HEK293 (cell line): ENCODE measurements around the gene TMEM218.

ENCODE experiments used
- CTCF ChIA-PET: fragments of 350-600 bp; formaldehyde crosslinking; extraction: SDS; loops from one replicate; lab custom pipeline; 2021; ENCODE audit warnings: antibody characterized with exemption; lab: Yijun Ruan, JAX
- POLR2A ChIA-PET: fragments of 300-600 bp; formaldehyde crosslinking; extraction: SDS; loops from one replicate; lab custom pipeline; 2020; ENCODE audit warnings: antibody characterized with exemption, inconsistent platforms; lab: Yijun Ruan, JAX
- H3K27ac ChIP-seq: fragments of 200-500 bp; sonication (Bioruptor generic); 2 replicates; pipeline ENCODE4 v1.5.1; 2014; ENCODE audit warnings: low read depth, low read length, control low read depth, inconsistent platforms; ENCODE audit errors: extremely low read depth
- H3K36me3 ChIP-seq, 2 experiments: fragments of 200-500 bp in 1 of 2; sonication (Bioruptor generic) in 1 of 2; 1 replicate in 1 of 2; 2 replicates in 1 of 2; pipeline ENCODE4 v1.5.1; 2014 to 2017; ENCODE audit warnings: inconsistent platforms in 2 of 2, low read length in 2 of 2; ENCODE audit not compliant: control insufficient read depth in 2 of 2, insufficient read depth in 1 of 2
- H3K4me1 ChIP-seq: fragments of 200-500 bp; sonication (Bioruptor generic); 2 replicates; pipeline ENCODE4 v1.5.1; 2014; ENCODE audit warnings: mild to moderate bottlenecking, low read length, inconsistent platforms; ENCODE audit not compliant: control insufficient read depth, insufficient read depth
- H3K4me3 ChIP-seq: 2 replicates; pipeline ENCODE4 v1.5.1; 2011; ENCODE audit warnings: low read depth, mild to moderate bottlenecking, control low read depth, low read length, moderate library complexity
- H3K9me3 ChIP-seq: fragments of 200-500 bp; sonication (Bioruptor generic); 2 replicates; pipeline ENCODE4 v1.5.1; 2014; ENCODE audit warnings: low read depth, low read length, inconsistent platforms; ENCODE audit not compliant: control insufficient read depth, insufficient read depth
- GLI4 ChIP-seq: fragments of 450-650 bp; formaldehyde crosslinking; IDR thresholded peaks from 2 replicates; pipeline ENCODE4 v1.5.1; 2016; ENCODE audit warnings: missing biosample characterization, missing genetic modification characterization
- KLF9 ChIP-seq: fragments of 450-650 bp; formaldehyde crosslinking; IDR thresholded peaks from 2 replicates; pipeline ENCODE4 v1.5.1; 2016; ENCODE audit warnings: missing biosample characterization, missing genetic modification characterization, low read depth
- ZNF266 ChIP-seq: fragments of 450-650 bp; formaldehyde crosslinking; IDR thresholded peaks from 2 replicates; pipeline ENCODE4 v1.5.1; 2016; ENCODE audit warnings: missing biosample characterization, missing genetic modification characterization, low read depth
- ZNF324 ChIP-seq: fragments of 450-650 bp; formaldehyde crosslinking; IDR thresholded peaks from 2 replicates; pipeline ENCODE4 v1.5.1; 2016; ENCODE audit warnings: missing biosample characterization, missing genetic modification characterization
- ZNF423 ChIP-seq: fragments of 450-650 bp; formaldehyde crosslinking; IDR thresholded peaks from 2 replicates; pipeline ENCODE4 v1.5.1; 2016; ENCODE audit warnings: missing biosample characterization, missing genetic modification characterization
- ZNF600 ChIP-seq: fragments of 450-650 bp; formaldehyde crosslinking; IDR thresholded peaks from 2 replicates; pipeline ENCODE4 v1.5.1; 2016; ENCODE audit warnings: missing biosample characterization, missing genetic modification characterization
- ZNF626 ChIP-seq: fragments of 450-650 bp; sonication (Bioruptor Pico); formaldehyde crosslinking; IDR thresholded peaks from 2 replicates; pipeline ENCODE4 v1.5.1; 2018; ENCODE audit warnings: missing biosample characterization, missing genetic modification characterization, inconsistent platforms
- ZNF660 ChIP-seq: fragments of 450-650 bp; IDR thresholded peaks from 2 replicates; pipeline ENCODE4 v1.5.1; 2018; ENCODE audit warnings: missing biosample characterization, mild to moderate bottlenecking, missing genetic modification characterization
- ZNF664 ChIP-seq: fragments of 450-650 bp; formaldehyde crosslinking; IDR thresholded peaks from 2 replicates; pipeline ENCODE4 v1.5.1; 2016; ENCODE audit warnings: missing biosample characterization, missing genetic modification characterization
- TF ChIP-seq, protein P1 (sequence below): fragments of 450-650 bp; formaldehyde crosslinking; conservative IDR thresholded peaks from 2 replicates; pipeline ENCODE4 v1.5.1; 2016; ENCODE audit warnings: low read depth, missing biosample characterization, missing genetic modification characterization
- TF ChIP-seq, protein P2 (sequence below): fragments of 450-650 bp; formaldehyde crosslinking; IDR thresholded peaks from 2 replicates; pipeline ENCODE4 v1.5.1; 2016; ENCODE audit warnings: missing biosample characterization, missing genetic modification characterization
- TF ChIP-seq, protein P3 (sequence below): fragments of 450-650 bp; formaldehyde crosslinking; IDR thresholded peaks from 2 replicates; pipeline ENCODE4 v1.5.1; 2016; ENCODE audit warnings: missing biosample characterization, missing genetic modification characterization, borderline replicate concordance
- TF ChIP-seq, protein P4 (sequence below): fragments of 450-650 bp; formaldehyde crosslinking; optimal IDR thresholded peaks from 2 replicates; pipeline ENCODE3; 2016; ENCODE audit warnings: missing biosample characterization, mild to moderate bottlenecking, missing genetic modification characterization

Gene TMEM218

GRCh38 chr11:125088123-125088522, 23.3 kb downstream of the TMEM218 start:
- Histone ChIP-seq H3K36me3 (peaks cover 0 to 13% of the 10 kb centered on the region in 2 experiments; a peak in 1 of 3 replicates), H3K9me3 (no peaks in the 10 kb centered on the region), H3K27ac (no peak overlapping the region), H3K4me3 (no peak overlapping the region), H3K4me1 (no peaks in the 10 kb centered on the region)
- CTCF ChIA-PET: interaction anchor here (1.2 to 6.5 kb wide), 2 partner anchors 259 to 341 kb away, joined by 6 to 81 read pairs; no protein-coding TSS in a partner anchor
- TF ChIP-seq ZNF423 (tag by site-specific recombination) (no peak), ZNF660 (tag by site-specific recombination) (no peak), GLI4 (tag by site-specific recombination) (no peak), ZNF600 (no peak), ZNF266 (tag by site-specific recombination) (no peak), ZNF626 (tag by site-specific recombination) (no peak), ZNF664 (tag by site-specific recombination) (no peak), ZNF324 (tag by site-specific recombination) (no peak), KLF9 (tag by site-specific recombination) (no peak)
- TF ChIP-seq, protein P1, sequence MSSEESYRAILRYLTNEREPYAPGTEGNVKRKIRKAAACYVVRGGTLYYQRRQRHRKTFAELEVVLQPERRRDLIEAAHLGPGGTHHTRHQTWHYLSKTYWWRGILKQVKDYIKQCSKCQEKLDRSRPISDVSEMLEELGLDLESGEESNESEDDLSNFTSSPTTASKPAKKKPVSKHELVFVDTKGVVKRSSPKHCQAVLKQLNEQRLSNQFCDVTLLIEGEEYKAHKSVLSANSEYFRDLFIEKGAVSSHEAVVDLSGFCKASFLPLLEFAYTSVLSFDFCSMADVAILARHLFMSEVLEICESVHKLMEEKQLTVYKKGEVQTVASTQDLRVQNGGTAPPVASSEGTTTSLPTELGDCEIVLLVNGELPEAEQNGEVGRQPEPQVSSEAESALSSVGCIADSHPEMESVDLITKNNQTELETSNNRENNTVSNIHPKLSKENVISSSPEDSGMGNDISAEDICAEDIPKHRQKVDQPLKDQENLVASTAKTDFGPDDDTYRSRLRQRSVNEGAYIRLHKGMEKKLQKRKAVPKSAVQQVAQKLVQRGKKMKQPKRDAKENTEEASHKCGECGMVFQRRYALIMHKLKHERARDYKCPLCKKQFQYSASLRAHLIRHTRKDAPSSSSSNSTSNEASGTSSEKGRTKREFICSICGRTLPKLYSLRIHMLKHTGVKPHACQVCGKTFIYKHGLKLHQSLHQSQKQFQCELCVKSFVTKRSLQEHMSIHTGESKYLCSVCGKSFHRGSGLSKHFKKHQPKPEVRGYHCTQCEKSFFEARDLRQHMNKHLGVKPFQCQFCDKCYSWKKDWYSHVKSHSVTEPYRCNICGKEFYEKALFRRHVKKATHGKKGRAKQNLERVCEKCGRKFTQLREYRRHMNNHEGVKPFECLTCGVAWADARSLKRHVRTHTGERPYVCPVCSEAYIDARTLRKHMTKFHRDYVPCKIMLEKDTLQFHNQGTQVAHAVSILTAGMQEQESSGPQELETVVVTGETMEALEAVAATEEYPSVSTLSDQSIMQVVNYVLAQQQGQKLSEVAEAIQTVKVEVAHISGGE (tag by site-specific recombination): no peak
- TF ChIP-seq, protein P2, sequence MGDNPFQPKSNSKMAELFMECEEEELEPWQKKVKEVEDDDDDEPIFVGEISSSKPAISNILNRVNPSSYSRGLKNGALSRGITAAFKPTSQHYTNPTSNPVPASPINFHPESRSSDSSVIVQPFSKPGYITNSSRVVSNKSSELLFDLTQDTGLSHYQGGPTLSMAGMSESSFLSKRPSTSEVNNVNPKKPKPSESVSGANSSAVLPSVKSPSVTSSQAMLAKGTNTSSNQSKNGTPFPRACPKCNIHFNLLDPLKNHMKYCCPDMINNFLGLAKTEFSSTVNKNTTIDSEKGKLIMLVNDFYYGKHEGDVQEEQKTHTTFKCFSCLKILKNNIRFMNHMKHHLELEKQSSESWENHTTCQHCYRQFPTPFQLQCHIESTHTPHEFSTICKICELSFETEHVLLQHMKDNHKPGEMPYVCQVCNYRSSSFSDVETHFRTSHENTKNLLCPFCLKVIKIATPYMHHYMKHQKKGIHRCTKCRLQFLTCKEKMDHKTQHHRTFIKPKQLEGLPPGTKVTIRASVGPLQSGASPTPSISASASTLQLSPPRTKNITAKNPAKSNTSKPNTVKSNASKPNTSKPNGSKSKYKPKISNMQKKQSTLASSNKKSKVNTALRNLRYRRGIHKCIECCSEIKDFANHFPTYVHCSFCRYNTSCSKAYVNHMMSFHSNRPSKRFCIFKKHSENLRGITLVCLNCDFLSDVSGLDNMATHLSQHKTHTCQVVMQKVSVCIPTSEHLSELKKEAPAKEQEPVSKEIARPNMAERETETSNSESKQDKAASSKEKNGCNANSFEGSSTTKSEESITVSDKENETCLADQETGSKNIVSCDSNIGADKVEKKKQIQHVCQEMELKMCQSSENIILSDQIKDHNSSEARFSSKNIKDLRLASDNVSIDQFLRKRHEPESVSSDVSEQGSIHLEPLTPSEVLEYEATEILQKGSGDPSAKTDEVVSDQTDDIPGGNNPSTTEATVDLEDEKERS: no peak
- TF ChIP-seq, protein P3, sequence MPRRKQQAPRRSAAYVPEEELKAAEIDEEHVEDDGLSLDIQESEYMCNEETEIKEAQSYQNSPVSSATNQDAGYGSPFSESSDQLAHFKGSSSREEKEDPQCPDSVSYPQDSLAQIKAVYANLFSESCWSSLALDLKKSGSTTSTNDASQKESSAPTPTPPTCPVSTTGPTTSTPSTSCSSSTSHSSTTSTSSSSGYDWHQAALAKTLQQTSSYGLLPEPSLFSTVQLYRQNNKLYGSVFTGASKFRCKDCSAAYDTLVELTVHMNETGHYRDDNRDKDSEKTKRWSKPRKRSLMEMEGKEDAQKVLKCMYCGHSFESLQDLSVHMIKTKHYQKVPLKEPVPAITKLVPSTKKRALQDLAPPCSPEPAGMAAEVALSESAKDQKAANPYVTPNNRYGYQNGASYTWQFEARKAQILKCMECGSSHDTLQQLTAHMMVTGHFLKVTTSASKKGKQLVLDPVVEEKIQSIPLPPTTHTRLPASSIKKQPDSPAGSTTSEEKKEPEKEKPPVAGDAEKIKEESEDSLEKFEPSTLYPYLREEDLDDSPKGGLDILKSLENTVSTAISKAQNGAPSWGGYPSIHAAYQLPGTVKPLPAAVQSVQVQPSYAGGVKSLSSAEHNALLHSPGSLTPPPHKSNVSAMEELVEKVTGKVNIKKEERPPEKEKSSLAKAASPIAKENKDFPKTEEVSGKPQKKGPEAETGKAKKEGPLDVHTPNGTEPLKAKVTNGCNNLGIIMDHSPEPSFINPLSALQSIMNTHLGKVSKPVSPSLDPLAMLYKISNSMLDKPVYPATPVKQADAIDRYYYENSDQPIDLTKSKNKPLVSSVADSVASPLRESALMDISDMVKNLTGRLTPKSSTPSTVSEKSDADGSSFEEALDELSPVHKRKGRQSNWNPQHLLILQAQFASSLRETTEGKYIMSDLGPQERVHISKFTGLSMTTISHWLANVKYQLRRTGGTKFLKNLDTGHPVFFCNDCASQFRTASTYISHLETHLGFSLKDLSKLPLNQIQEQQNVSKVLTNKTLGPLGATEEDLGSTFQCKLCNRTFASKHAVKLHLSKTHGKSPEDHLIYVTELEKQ: no peak
- POLR2A ChIA-PET: no interaction called here

DNA sequence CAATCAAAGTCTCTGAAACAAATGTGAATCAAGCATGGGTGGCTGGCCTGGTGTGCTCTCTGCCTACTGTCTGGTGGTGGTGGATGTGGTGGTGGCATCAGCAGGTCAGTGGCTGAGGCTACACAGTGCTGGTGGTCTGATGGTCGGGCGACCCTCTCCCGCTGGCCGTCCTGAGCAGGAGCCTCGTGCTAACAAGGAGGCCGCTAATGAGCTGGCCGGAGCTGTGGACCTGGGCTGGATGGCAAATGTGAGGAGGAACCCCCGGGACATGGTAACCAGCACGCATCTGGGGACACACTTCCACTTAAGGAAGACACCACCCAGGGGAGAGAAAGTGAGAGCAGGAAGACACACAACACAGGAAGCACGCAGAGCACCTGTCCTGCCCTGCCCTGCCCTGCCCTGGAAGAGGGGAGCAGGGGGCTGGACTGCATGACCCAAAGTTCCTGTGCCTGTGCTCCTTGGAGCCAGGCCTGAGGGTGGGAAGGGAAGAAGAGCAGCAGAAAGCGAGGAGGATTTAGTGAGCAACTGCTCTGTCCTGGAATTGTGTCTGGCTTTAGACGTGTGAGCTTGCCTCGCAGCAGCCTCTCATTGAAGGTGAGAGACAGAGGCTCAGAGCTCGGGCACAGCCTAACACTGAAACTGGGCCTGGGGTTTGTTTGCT, 24.7 kb downstream of the TMEM218 start:
- POLR2A ChIA-PET: no interaction called here
- Histone ChIP-seq H3K4me3 (no peak overlapping the region), H3K36me3 (peaks cover 0 to 13% of the 10 kb centered on the region in 2 experiments; a peak in 1 of 3 replicates), H3K27ac (no peak overlapping the region), H3K4me1 (no peaks in the 10 kb centered on the region), H3K9me3 (no peaks in the 10 kb centered on the region)
- TF ChIP-seq, protein P4, sequence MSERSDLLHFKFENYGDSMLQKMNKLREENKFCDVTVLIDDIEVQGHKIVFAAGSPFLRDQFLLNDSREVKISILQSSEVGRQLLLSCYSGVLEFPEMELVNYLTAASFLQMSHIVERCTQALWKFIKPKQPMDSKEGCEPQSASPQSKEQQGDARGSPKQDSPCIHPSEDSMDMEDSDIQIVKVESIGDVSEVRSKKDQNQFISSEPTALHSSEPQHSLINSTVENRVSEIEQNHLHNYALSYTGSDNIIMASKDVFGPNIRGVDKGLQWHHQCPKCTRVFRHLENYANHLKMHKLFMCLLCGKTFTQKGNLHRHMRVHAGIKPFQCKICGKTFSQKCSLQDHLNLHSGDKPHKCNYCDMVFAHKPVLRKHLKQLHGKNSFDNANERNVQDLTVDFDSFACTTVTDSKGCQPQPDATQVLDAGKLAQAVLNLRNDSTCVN (tag by site-specific recombination): no peak
- CTCF ChIA-PET: interaction anchor here (0.5 to 0.6 kb wide), 2 partner anchors 103 to 125 kb away, joined by 3 read pairs; no protein-coding TSS in a partner anchor
